HEK293 (cell line): ENCODE results near the gene CLINT1.

ENCODE experiments used
- CTCF ChIA-PET: fragments of 350-600 bp; formaldehyde crosslinking; extraction: SDS; loops from one replicate; lab custom pipeline; 2021; ENCODE audit warnings: antibody characterized with exemption; lab: Yijun Ruan, JAX
- POLR2A ChIA-PET: fragments of 300-600 bp; formaldehyde crosslinking; extraction: SDS; loops from one replicate; lab custom pipeline; 2020; ENCODE audit warnings: antibody characterized with exemption, inconsistent platforms; lab: Yijun Ruan, JAX
- H3K27ac ChIP-seq: fragments of 200-500 bp; sonication (Bioruptor generic); 2 replicates; pipeline ENCODE4 v1.5.1; 2014; ENCODE audit warnings: low read depth, low read length, control low read depth, inconsistent platforms; ENCODE audit errors: extremely low read depth
- H3K36me3 ChIP-seq, 2 experiments: fragments of 200-500 bp in 1 of 2; sonication (Bioruptor generic) in 1 of 2; 1 replicate in 1 of 2; 2 replicates in 1 of 2; pipeline ENCODE4 v1.5.1; 2014 to 2017; ENCODE audit warnings: inconsistent platforms in 2 of 2, low read length in 2 of 2; ENCODE audit not compliant: control insufficient read depth in 2 of 2, insufficient read depth in 1 of 2
- H3K4me1 ChIP-seq: fragments of 200-500 bp; sonication (Bioruptor generic); 2 replicates; pipeline ENCODE4 v1.5.1; 2014; ENCODE audit warnings: mild to moderate bottlenecking, low read length, inconsistent platforms; ENCODE audit not compliant: control insufficient read depth, insufficient read depth
- H3K4me3 ChIP-seq: 2 replicates; pipeline ENCODE4 v1.5.1; 2011; ENCODE audit warnings: low read depth, mild to moderate bottlenecking, control low read depth, low read length, moderate library complexity
- H3K9me3 ChIP-seq: fragments of 200-500 bp; sonication (Bioruptor generic); 2 replicates; pipeline ENCODE4 v1.5.1; 2014; ENCODE audit warnings: low read depth, low read length, inconsistent platforms; ENCODE audit not compliant: control insufficient read depth, insufficient read depth
- ATF2 ChIP-seq: fragments of 450-650 bp; formaldehyde crosslinking; IDR thresholded peaks from 2 replicates; pipeline ENCODE4 v1.5.1; 2016; ENCODE audit warnings: missing biosample characterization, missing genetic modification characterization, low read depth
- BCL11B ChIP-seq: fragments of 450-650 bp; formaldehyde crosslinking; IDR thresholded peaks from 2 replicates; pipeline ENCODE4 v1.5.1; 2016; ENCODE audit warnings: low read depth, missing biosample characterization, missing genetic modification characterization
- GFI1B ChIP-seq: fragments of 450-650 bp; formaldehyde crosslinking; IDR thresholded peaks from 2 replicates; pipeline ENCODE4 v1.5.1; 2016; ENCODE audit warnings: missing biosample characterization, missing genetic modification characterization
- HOXA7 ChIP-seq: sonication (generic); formaldehyde crosslinking; IDR thresholded peaks from 2 replicates; pipeline ENCODE4 v1.8.1; 2022; ENCODE audit warnings: missing genetic modification reagents, borderline replicate concordance
- ZBTB17 ChIP-seq: fragments of 450-650 bp; formaldehyde crosslinking; IDR thresholded peaks from 2 replicates; pipeline ENCODE4 v1.5.1; 2016; ENCODE audit warnings: missing biosample characterization, missing genetic modification characterization
- ZBTB44 ChIP-seq: fragments of 450-650 bp; IDR thresholded peaks from 2 replicates; pipeline ENCODE4 v1.5.1; 2018; ENCODE audit warnings: missing biosample characterization, mild to moderate bottlenecking, missing genetic modification characterization
- ZNF214 ChIP-seq: fragments of 450-650 bp; formaldehyde crosslinking; IDR thresholded peaks from 2 replicates; pipeline ENCODE4 v1.5.1; 2017; ENCODE audit warnings: missing biosample characterization, mild to moderate bottlenecking, missing genetic modification characterization, borderline replicate concordance
- ZNF26 ChIP-seq: fragments of 450-650 bp; formaldehyde crosslinking; IDR thresholded peaks from 2 replicates; pipeline ENCODE4 v1.5.1; 2016; ENCODE audit warnings: missing biosample characterization, missing genetic modification characterization
- ZNF280D ChIP-seq: fragments of 450-650 bp; formaldehyde crosslinking; IDR thresholded peaks from 2 replicates; pipeline ENCODE4 v1.5.1; 2016; ENCODE audit warnings: missing biosample characterization, missing genetic modification characterization
- ZNF335 ChIP-seq: fragments of 450-650 bp; formaldehyde crosslinking; conservative IDR thresholded peaks from 2 replicates; pipeline ENCODE4 v1.5.1; 2016; ENCODE audit warnings: missing biosample characterization, missing genetic modification characterization
- ZNF404 ChIP-seq: fragments of 450-650 bp; formaldehyde crosslinking; IDR thresholded peaks from 2 replicates; pipeline ENCODE4 v1.5.1; 2017; ENCODE audit warnings: missing biosample characterization, missing genetic modification characterization
- ZNF416 ChIP-seq: fragments of 450-650 bp; formaldehyde crosslinking; IDR thresholded peaks from 2 replicates; pipeline ENCODE4 v1.5.1; 2016; ENCODE audit warnings: missing biosample characterization, missing genetic modification characterization
- ZNF449 ChIP-seq: fragments of 450-650 bp; formaldehyde crosslinking; IDR thresholded peaks from 2 replicates; pipeline ENCODE4 v1.5.1; 2017; ENCODE audit warnings: missing biosample characterization, mild to moderate bottlenecking, missing genetic modification characterization, moderate library complexity
- ZNF529 ChIP-seq: fragments of 450-650 bp; formaldehyde crosslinking; IDR thresholded peaks from 2 replicates; pipeline ENCODE4 v1.5.1; 2017; ENCODE audit warnings: missing genetic modification characterization, missing biosample characterization; ENCODE audit not compliant: insufficient replicate concordance
- ZNF600 ChIP-seq: fragments of 450-650 bp; formaldehyde crosslinking; IDR thresholded peaks from 2 replicates; pipeline ENCODE4 v1.5.1; 2016; ENCODE audit warnings: missing biosample characterization, missing genetic modification characterization
- ZNF639 ChIP-seq: fragments of 450-650 bp; formaldehyde crosslinking; IDR thresholded peaks from 2 replicates; pipeline ENCODE4 v1.5.1; 2016; ENCODE audit warnings: missing biosample characterization, missing genetic modification characterization
- ZNF707 ChIP-seq: fragments of 450-650 bp; formaldehyde crosslinking; IDR thresholded peaks from 2 replicates; pipeline ENCODE4 v1.5.1; 2016; ENCODE audit warnings: missing biosample characterization, missing genetic modification characterization
- ZNF785 ChIP-seq: fragments of 450-650 bp; formaldehyde crosslinking; IDR thresholded peaks from 2 replicates; pipeline ENCODE4 v1.5.1; 2016; ENCODE audit warnings: missing biosample characterization, missing genetic modification characterization

CLINT1 gene

GRCh38 chr5:157808043-157808442, 50.9 kb downstream of the CLINT1 start:
- Histone ChIP-seq H3K4me3 (no peak overlapping the region), H3K9me3 (no peaks in the 10 kb centered on the region), H3K27ac (no peak overlapping the region), H3K36me3 (peaks cover 34 to 82% of the 10 kb centered on the region in 2 experiments), H3K4me1 (no peaks in the 10 kb centered on the region)
- ChIA-PET POLR2A (no interaction called here), CTCF (interaction anchor here (0.5 to 1.3 kb wide), 5 partner anchors 15 to 353 kb away, joined by 3 to 7 read pairs (median 3); no protein-coding TSS in a partner anchor)
- no peak for TF ChIP-seq ZNF449
- TF ChIP-seq ZBTB44 (tag by site-specific recombination): no peak
- TF ChIP-seq ZNF707 (tag by site-specific recombination): no peak
- TF ChIP-seq ZNF529 (tag by site-specific recombination): no peak
- no peak for TF ChIP-seq ZNF214 (tag by site-specific recombination)
- TF ChIP-seq ATF2 (tag by site-specific recombination): no peak
- TF ChIP-seq ZNF639 (tag by site-specific recombination): no peak
- no peak for TF ChIP-seq ZNF280D (tag by site-specific recombination)
- no peak for TF ChIP-seq HOXA7 (CRISPR knock-in tag)
- TF ChIP-seq ZNF404 (tag by site-specific recombination): no peak
- no peak for TF ChIP-seq ZBTB17 (tag by site-specific recombination)
- no peak for TF ChIP-seq ZNF26
- TF ChIP-seq ZNF785: no peak
- no peak for TF ChIP-seq ZNF600 (tag by site-specific recombination)
- TF ChIP-seq GFI1B (tag by site-specific recombination): no peak
- TF ChIP-seq ZNF335: no peak
- no peak for TF ChIP-seq ZNF416 (tag by site-specific recombination)
- no peak for TF ChIP-seq BCL11B
